Measurements from ENCODE around the gene FSTL5. TPM values are rescaled to one million over a fixed set of nuclear protein-coding genes. Genes with fewer than 3 reads are reported as not detected.

FSTL5 gene
- total RNA-seq, 1 experiment from 2014 or later: 1.9 TPM

DNA sequence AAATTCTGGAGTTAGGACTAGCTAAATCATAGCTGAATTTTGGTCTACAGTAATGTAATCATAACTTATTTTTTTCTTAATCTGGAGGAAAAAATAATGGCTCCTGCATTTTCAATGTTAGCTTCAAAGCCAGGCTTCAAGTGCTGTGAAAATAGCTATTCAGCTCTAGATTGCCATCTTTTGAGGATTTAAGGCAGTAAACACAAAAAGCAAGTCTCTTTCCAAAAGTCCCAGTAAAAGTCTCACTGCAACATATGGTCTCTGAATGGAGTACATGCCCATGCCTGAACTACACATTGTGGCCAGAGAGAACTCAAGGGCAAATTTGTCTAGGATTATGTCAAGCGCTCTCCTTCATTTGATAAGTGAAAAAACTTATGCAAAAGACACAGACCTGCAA lies 720.9 kb downstream of the FSTL5 start:
- Histone ChIP-seq H3K36me3 (ENCODE audit: control insufficient read depth, insufficient read depth, low read length) (no peaks in the 10 kb centered on the region), H3K4me3 (ENCODE audit: low read depth, low read length) (no peak overlapping the region), H3K9me3 (no peaks in the 10 kb centered on the region), H3K27me3 (replicated peaks; ENCODE audit: control insufficient read depth, insufficient read depth, low read length) (no peaks in the 10 kb centered on the region), H3K4me1 (no peaks in the 10 kb centered on the region)
- no peaks in the 10 kb centered on the region for H3K36me3 Mint-ChIP-seq (ENCODE audit: insufficient read depth, unreplicated experiment)
- no peaks in the 10 kb centered on the region for H3K27me3 Mint-ChIP-seq (ENCODE audit: insufficient read depth, unreplicated experiment)
- TF ChIP-seq, protein P1, sequence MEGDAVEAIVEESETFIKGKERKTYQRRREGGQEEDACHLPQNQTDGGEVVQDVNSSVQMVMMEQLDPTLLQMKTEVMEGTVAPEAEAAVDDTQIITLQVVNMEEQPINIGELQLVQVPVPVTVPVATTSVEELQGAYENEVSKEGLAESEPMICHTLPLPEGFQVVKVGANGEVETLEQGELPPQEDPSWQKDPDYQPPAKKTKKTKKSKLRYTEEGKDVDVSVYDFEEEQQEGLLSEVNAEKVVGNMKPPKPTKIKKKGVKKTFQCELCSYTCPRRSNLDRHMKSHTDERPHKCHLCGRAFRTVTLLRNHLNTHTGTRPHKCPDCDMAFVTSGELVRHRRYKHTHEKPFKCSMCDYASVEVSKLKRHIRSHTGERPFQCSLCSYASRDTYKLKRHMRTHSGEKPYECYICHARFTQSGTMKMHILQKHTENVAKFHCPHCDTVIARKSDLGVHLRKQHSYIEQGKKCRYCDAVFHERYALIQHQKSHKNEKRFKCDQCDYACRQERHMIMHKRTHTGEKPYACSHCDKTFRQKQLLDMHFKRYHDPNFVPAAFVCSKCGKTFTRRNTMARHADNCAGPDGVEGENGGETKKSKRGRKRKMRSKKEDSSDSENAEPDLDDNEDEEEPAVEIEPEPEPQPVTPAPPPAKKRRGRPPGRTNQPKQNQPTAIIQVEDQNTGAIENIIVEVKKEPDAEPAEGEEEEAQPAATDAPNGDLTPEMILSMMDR (IDR thresholded peaks at IDR 0.05; ENCODE audit: insufficient read depth in 1 of 2, low read depth in 1 of 2, low read length in 1 of 2, severe bottlenecking in 1 of 2, unreplicated experiment in 1 of 2): no peak
- intact Hi-C loops (cut with micrococcal nuclease; ENCODE audit: unreplicated experiment): loop anchor here (1.0 kb wide), 1 partner anchor 123 kb away; no protein-coding TSS in a partner anchor
- no peaks in the 10 kb centered on the region for H3K9me3 Mint-ChIP-seq (ENCODE audit: unreplicated experiment)
- H3K27ac Mint-ChIP-seq (ENCODE audit: unreplicated experiment): no peak overlapping the region
- BruUV-seq (replicated peaks): no TSS peak
- POLR2A ChIA-PET: no interaction called here
- no peaks in the 10 kb centered on the region for H3K4me1 Mint-ChIP-seq (ENCODE audit: low read depth, unreplicated experiment)
- CTCF ChIA-PET: interaction anchor here (0.6 kb wide), 1 partner anchor 1421 kb away, joined by 3 read pairs; no protein-coding TSS in a partner anchor
- no peak for DNase-seq
- H3K4me3 Mint-ChIP-seq (ENCODE audit: unreplicated experiment): no peak overlapping the region

GRCh38 chr4:161438096-161438495 lies 725.7 kb downstream of the FSTL5 start:
- Mint-ChIP-seq H3K27me3 (ENCODE audit: insufficient read depth, unreplicated experiment) (no peaks in the 10 kb centered on the region), H3K36me3 (ENCODE audit: insufficient read depth, unreplicated experiment) (no peaks in the 10 kb centered on the region), H3K9me3 (ENCODE audit: unreplicated experiment) (no peaks in the 10 kb centered on the region), H3K4me3 (ENCODE audit: unreplicated experiment) (no peak overlapping the region), H3K27ac (ENCODE audit: unreplicated experiment) (no peak overlapping the region), H3K4me1 (ENCODE audit: low read depth, unreplicated experiment) (no peaks in the 10 kb centered on the region)
- Histone ChIP-seq H3K4me3 (ENCODE audit: low read depth, low read length) (no peak overlapping the region), H3K36me3 (ENCODE audit: control insufficient read depth, insufficient read depth, low read length) (no peaks in the 10 kb centered on the region), H3K4me1 (no peaks in the 10 kb centered on the region), H3K9me3 (no peaks in the 10 kb centered on the region; the same call in 1 of the 2 replicates), H3K27me3 (replicated peaks; ENCODE audit: control insufficient read depth, insufficient read depth, low read length) (no peaks in the 10 kb centered on the region)
- CTCF ChIA-PET: no interaction called here
- no peak for DNase-seq
- no TSS peak for BruUV-seq (replicated peaks)
- TF ChIP-seq, protein P1 (IDR thresholded peaks at IDR 0.05; ENCODE audit: insufficient read depth in 1 of 2, low read depth in 1 of 2, low read length in 1 of 2, severe bottlenecking in 1 of 2, unreplicated experiment in 1 of 2): no peak
- intact Hi-C loops (cut with micrococcal nuclease; ENCODE audit: unreplicated experiment): no loop called here
- POLR2A ChIA-PET: no interaction called here

DNA sequence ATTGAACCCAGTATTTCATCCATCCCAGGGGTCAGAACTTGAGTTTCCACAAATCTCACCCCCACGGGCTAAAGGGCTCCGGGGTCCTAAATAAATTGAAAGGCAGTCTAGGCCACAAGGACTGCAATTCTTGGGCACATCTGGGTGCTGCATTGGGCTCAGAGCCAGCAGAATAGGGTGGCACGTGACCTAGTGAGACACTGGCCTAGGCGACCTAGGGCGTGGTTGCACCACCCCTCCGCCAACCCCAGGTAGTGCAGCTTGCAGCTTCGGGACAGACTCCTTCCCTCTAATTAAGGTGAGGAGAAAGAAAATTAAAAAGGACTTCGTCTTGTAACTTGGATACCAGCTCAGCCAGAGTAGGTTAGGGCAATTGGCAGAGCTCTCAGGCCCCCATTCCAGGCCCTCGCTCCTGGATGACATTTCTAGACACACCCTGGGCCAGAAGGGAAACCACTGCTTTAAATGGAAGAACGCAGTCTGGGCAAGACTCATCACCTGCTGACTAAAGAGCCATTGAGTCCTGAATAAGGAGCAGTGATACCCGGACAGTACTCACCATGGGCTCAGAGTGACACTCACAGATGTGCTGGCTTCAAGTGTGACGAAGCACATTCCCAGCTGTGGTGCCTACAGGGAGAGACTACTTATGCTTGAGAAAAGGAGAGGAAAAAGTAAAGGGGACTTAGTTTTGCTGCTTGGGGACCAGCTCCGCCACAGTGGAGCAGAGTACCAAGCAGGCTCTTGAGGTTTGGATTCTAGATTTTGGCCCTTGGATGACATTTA lies 735.4 kb downstream of the FSTL5 start:
- intact Hi-C loops (cut with micrococcal nuclease; ENCODE audit: unreplicated experiment): no loop called here
- H3K27me3 Mint-ChIP-seq (ENCODE audit: insufficient read depth, unreplicated experiment): no peaks in the 10 kb centered on the region
- TF ChIP-seq, protein P1 (IDR thresholded peaks at IDR 0.05; ENCODE audit: insufficient read depth in 1 of 2, low read depth in 1 of 2, low read length in 1 of 2, severe bottlenecking in 1 of 2, unreplicated experiment in 1 of 2): no peak
- H3K9me3 Mint-ChIP-seq (ENCODE audit: unreplicated experiment): no peaks in the 10 kb centered on the region
- no peaks in the 10 kb centered on the region for H3K9me3 ChIP-seq
- H3K4me3 Mint-ChIP-seq (ENCODE audit: unreplicated experiment): no peak overlapping the region
- no peaks in the 10 kb centered on the region for H3K4me1 ChIP-seq
- ChIA-PET POLR2A (no interaction called here), CTCF (no interaction called here)
- no peak for DNase-seq
- no TSS peak for BruUV-seq (replicated peaks)
- H3K36me3 Mint-ChIP-seq (ENCODE audit: insufficient read depth, unreplicated experiment): no peaks in the 10 kb centered on the region
- no peaks in the 10 kb centered on the region for H3K36me3 ChIP-seq (ENCODE audit: control insufficient read depth, insufficient read depth, low read length)
- no peaks in the 10 kb centered on the region for H3K4me1 Mint-ChIP-seq (ENCODE audit: low read depth, unreplicated experiment)
- H3K27me3 ChIP-seq (replicated peaks; ENCODE audit: control insufficient read depth, insufficient read depth, low read length): no peaks in the 10 kb centered on the region
- H3K27ac Mint-ChIP-seq (ENCODE audit: unreplicated experiment): no peak overlapping the region
- no peak overlapping the region for H3K4me3 ChIP-seq (ENCODE audit: low read depth, low read length)
